ENCODE measurements around the gene KRT84.

The KRT84 gene

GRCh38 chr12:52423661-52424500, 38.4 kb upstream of the KRT84 start:
- CTCF ChIA-PET, result interaction anchor here (0.6 to 0.7 kb wide), 2 partner anchors 10 to 252 kb away, joined by 3 to 4 read pairs; no protein-coding TSS in a partner anchor
- no peak for TF ChIP-seq YY2 (tag by site-specific recombination; IDR thresholded peaks at IDR 0.05)

GRCh38 chr12:52423035-52423434, 37.6 kb upstream of the KRT84 start:
- H3K36me3 ChIP-seq (ENCODE audit: control insufficient read depth in 2 of 2, insufficient read depth in 1 of 2, low read length in 2 of 2), result no peaks in the 10 kb centered on the region
- POLR2A ChIA-PET, result no interaction called here
- CTCF ChIA-PET, result interaction anchor here (0.7 kb wide), 1 partner anchor 118 kb away, joined by 3 read pairs; no protein-coding TSS in a partner anchor

More at GRCh38 chr12:52423661-52424500, 38.4 kb upstream of the KRT84 start:
- Histone ChIP-seq H3K9me3 (ENCODE audit: control insufficient read depth, insufficient read depth, low read depth, low read length) (no peaks in the 10 kb centered on the region), H3K27ac (ENCODE audit: extremely low read depth, low read depth, low read length) (no peak overlapping the region), H3K4me3 (ENCODE audit: low read depth, low read length) (no peak overlapping the region), H3K36me3 (ENCODE audit: control insufficient read depth in 2 of 2, insufficient read depth in 1 of 2, low read length in 2 of 2) (no peaks in the 10 kb centered on the region), H3K4me1 (ENCODE audit: control insufficient read depth, insufficient read depth, low read length) (no peaks in the 10 kb centered on the region)
- POLR2A ChIA-PET, result no interaction called here

GRCh38 chr12:52419656-52420055, 34.2 kb upstream of the KRT84 start:
- Histone ChIP-seq H3K9me3 (ENCODE audit: control insufficient read depth, insufficient read depth, low read depth, low read length) (no peaks in the 10 kb centered on the region), H3K27ac (ENCODE audit: extremely low read depth, low read depth, low read length) (no peak overlapping the region), H3K4me1 (ENCODE audit: control insufficient read depth, insufficient read depth, low read length) (no peaks in the 10 kb centered on the region), H3K36me3 (ENCODE audit: control insufficient read depth in 2 of 2, insufficient read depth in 1 of 2, low read length in 2 of 2) (no peaks in the 10 kb centered on the region), H3K4me3 (ENCODE audit: low read depth, low read length) (no peak overlapping the region)
- CTCF ChIA-PET, result interaction anchor here (0.6 to 0.7 kb wide), 2 partner anchors 19 to 46 kb away, joined by 3 to 5 read pairs; no protein-coding TSS in a partner anchor
- POLR2A ChIA-PET, result no interaction called here
- TF ChIP-seq ZNF148 (tag by site-specific recombination; IDR thresholded peaks at IDR 0.05; ENCODE audit: borderline replicate concordance) (no peak), ZNF654 (tag by site-specific recombination; IDR thresholded peaks at IDR 0.05; ENCODE audit: low read depth) (no peak), ELK4 (IDR thresholded peaks at IDR 0.05; ENCODE audit: borderline replicate concordance, low read depth, low read length) (no peak), SALL2 (tag by site-specific recombination; IDR thresholded peaks at IDR 0.05; ENCODE audit: borderline replicate concordance) (no peak), WT1 (tag by site-specific recombination; IDR thresholded peaks at IDR 0.05) (no peak), KLF9 (tag by site-specific recombination; IDR thresholded peaks at IDR 0.05; ENCODE audit: low read depth) (no peak), TCF7L2 (IDR thresholded peaks at IDR 0.05; ENCODE audit: borderline replicate concordance, low read depth, low read length) (no peak), ZNF518A (tag by site-specific recombination; conservative IDR thresholded peaks at IDR 0.05; ENCODE audit: low read depth) (no peak), ZNF514 (tag by site-specific recombination; IDR thresholded peaks at IDR 0.05) (no peak), ZNF513 (tag by site-specific recombination; IDR thresholded peaks at IDR 0.05) (no peak), ZNF214 (tag by site-specific recombination; IDR thresholded peaks at IDR 0.05; ENCODE audit: borderline replicate concordance) (no peak), ZNF747 (tag by site-specific recombination; IDR thresholded peaks at IDR 0.05) (no peak), ZNF146 (tag by site-specific recombination; IDR thresholded peaks at IDR 0.05) (no peak), ZFP3 (tag by site-specific recombination; IDR thresholded peaks at IDR 0.05; ENCODE audit: low read depth) (no peak), ZNF311 (tag by site-specific recombination; IDR thresholded peaks at IDR 0.05; ENCODE audit: borderline replicate concordance) (no peak)

More at GRCh38 chr12:52423035-52423434, 37.6 kb upstream of the KRT84 start:
- Histone ChIP-seq H3K4me1 (ENCODE audit: control insufficient read depth, insufficient read depth, low read length) (no peaks in the 10 kb centered on the region), H3K9me3 (ENCODE audit: control insufficient read depth, insufficient read depth, low read depth, low read length) (no peaks in the 10 kb centered on the region), H3K27ac (ENCODE audit: extremely low read depth, low read depth, low read length) (no peak overlapping the region), H3K4me3 (ENCODE audit: low read depth, low read length) (no peak overlapping the region)
- no peak for TF ChIP-seq ZNF658 (tag by site-specific recombination; IDR thresholded peaks at IDR 0.05)
- TF ChIP-seq ZNF585B (tag by site-specific recombination; IDR thresholded peaks at IDR 0.05), result no peak
- no peak for TF ChIP-seq OSR2 (tag by site-specific recombination; IDR thresholded peaks at IDR 0.05)
- no peak for TF ChIP-seq ZNF654 (tag by site-specific recombination; IDR thresholded peaks at IDR 0.05; ENCODE audit: low read depth)
- no peak for TF ChIP-seq ZNF670 (tag by site-specific recombination; IDR thresholded peaks at IDR 0.05; ENCODE audit: low read depth)

Data from HEK293 (cell line).